Skeletal muscle tissue (tissue), 4 donors: ENCODE data around the gene LONP2. TPM values are rescaled to one million over a fixed set of nuclear protein-coding genes. Genes with fewer than 3 reads are reported as not detected.
"Not testable (repeated sequence)": the region's sequence is repeated elsewhere in the genome, so short reads cannot be mapped to it uniquely, and the experiment has no call there.

Experiments used
- H3K27ac ChIP-seq: one replicate; pipeline ENCODE4 v1.7.0; 2013; ENCODE audit warnings: mild to moderate bottlenecking, low read depth, low read length, inconsistent platforms
- H3K27me3 ChIP-seq, 3 donors: one replicate each; pipeline ENCODE4 v1.7.0; 2013; ENCODE audit warnings: low read length in 3 of 3; ENCODE audit not compliant: control insufficient read depth in 3 of 3, insufficient read depth in 3 of 3
- H3K36me3 ChIP-seq, 3 donors: one replicate each; pipeline ENCODE4 v1.7.0; 2013; ENCODE audit warnings: low read length in 3 of 3; ENCODE audit not compliant: control insufficient read depth in 3 of 3, insufficient read depth in 3 of 3
- H3K4me1 ChIP-seq, 3 donors: one replicate each; pipeline ENCODE4 v1.7.0; 2013; ENCODE audit warnings: low read length in 3 of 3, mild to moderate bottlenecking in 3 of 3; ENCODE audit not compliant: control insufficient read depth in 3 of 3, insufficient read depth in 3 of 3
- H3K4me3 ChIP-seq, 3 donors: one replicate each; pipeline ENCODE4 v1.7.0; 2013; ENCODE audit warnings: low read length in 3 of 3
- H3K9ac ChIP-seq, 3 donors: one replicate each; pipeline ENCODE4 v1.7.0; 2013; ENCODE audit warnings: low read length in 3 of 3, mild to moderate bottlenecking in 3 of 3, moderate library complexity in 2 of 3, low read depth in 1 of 3
- H3K9me3 ChIP-seq, 3 donors: one replicate each; pipeline ENCODE4 v1.7.0; 2013; ENCODE audit warnings: low read length in 3 of 3; ENCODE audit not compliant: control insufficient read depth in 3 of 3
- total RNA-seq: library from RNA; depleted of rRNA; stranded (reverse); fragments of >200 nt; gene quantifications from one replicate; pipeline ENCODE4 v1.2.3, GENCODE V29; 2014
- donor health status: Osteomylitis.

Gene LONP2
- total RNA-seq, 1 donor from 2014 or later: 44.4 TPM

- no peak overlapping the region for H3K27ac ChIP-seq
- H3K36me3 ChIP-seq: peaks cover 0 to 16% (median 9%) of the 10 kb centered on the region in 3 donors
- no peak overlapping the region for H3K4me3 ChIP-seq
- H3K27me3 ChIP-seq: no peaks in the 10 kb centered on the region
- no peaks in the 10 kb centered on the region for H3K4me1 ChIP-seq
- no peak overlapping the region for H3K9ac ChIP-seq
- H3K9me3 ChIP-seq: no peaks in the 10 kb centered on the region
Observed at GRCh38 chr16:48342591-48342990, 98.5 kb downstream of the LONP2 start.

- Histone ChIP-seq H3K36me3 (peaks cover 3 to 34% (median 25%) of the 10 kb centered on the region in 3 donors), H3K4me3 (no peak overlapping the region), H3K9ac (no peak overlapping the region), H3K9me3 (no peaks in the 10 kb centered on the region), H3K27ac (no peak overlapping the region), H3K4me1 (peaks cover 0 to 2% (median 0%) of the 10 kb centered on the region in 3 donors), H3K27me3 (no peaks in the 10 kb centered on the region)
Observed at GRCh38 chr16:48347191-48347865, 103.2 kb downstream of the LONP2 start.

- H3K36me3 ChIP-seq: peaks cover 3 to 33% (median 22%) of the 10 kb centered on the region in 3 donors
- H3K9me3 ChIP-seq: no peaks in the 10 kb centered on the region
- no peak overlapping the region for H3K4me3 ChIP-seq
- H3K27ac ChIP-seq: no peak overlapping the region
- no peak overlapping the region for H3K9ac ChIP-seq
- H3K27me3 ChIP-seq: no peaks in the 10 kb centered on the region
- peaks cover 4 to 8% (median 6%) of the 10 kb centered on the region in 3 donors for H3K4me1 ChIP-seq
Observed at GRCh38 chr16:48347980-48348379, 103.9 kb downstream of the LONP2 start.

- H3K27me3 ChIP-seq: no peaks in the 10 kb centered on the region
- no peak overlapping the region for H3K27ac ChIP-seq
- no peaks in the 10 kb centered on the region for H3K9me3 ChIP-seq
- H3K9ac ChIP-seq: no peak overlapping the region
- no peak overlapping the region for H3K4me3 ChIP-seq
- peaks cover 3 to 34% (median 21%) of the 10 kb centered on the region in 3 donors for H3K36me3 ChIP-seq
- peaks cover 13 to 16% (median 14%) of the 10 kb centered on the region in 3 donors for H3K4me1 ChIP-seq
Observed at GRCh38 chr16:48350736-48351135, 106.6 kb downstream of the LONP2 start.

GRCh38 chr16:48352648-48353390 lies 108.7 kb downstream of the LONP2 start:
- H3K4me1 ChIP-seq: peaks cover 13 to 19% (median 18%) of the 10 kb centered on the region in 3 donors
- H3K9ac ChIP-seq: no peak overlapping the region
- no peak overlapping the region for H3K4me3 ChIP-seq
- H3K27ac ChIP-seq: peak overlapping the region; percentile 78
- no peaks in the 10 kb centered on the region for H3K9me3 ChIP-seq
- H3K27me3 ChIP-seq: no peaks in the 10 kb centered on the region
- peaks cover 3 to 28% (median 14%) of the 10 kb centered on the region in 3 donors for H3K36me3 ChIP-seq

- Histone ChIP-seq H3K36me3 (peaks cover 3 to 23% (median 14%) of the 10 kb centered on the region in 3 donors), H3K9me3 (no peaks in the 10 kb centered on the region), H3K27ac (peak overlapping the region; percentile 78), H3K9ac (no peak overlapping the region), H3K27me3 (no peaks in the 10 kb centered on the region), H3K4me1 (peaks cover 13 to 22% (median 18%) of the 10 kb centered on the region in 3 donors), H3K4me3 (no peak overlapping the region)
Observed at GRCh38 chr16:48353565-48354163, 109.6 kb downstream of the LONP2 start.

GRCh38 chr16:48354385-48354784 lies 110.3 kb downstream of the LONP2 start:
- H3K27ac ChIP-seq, H3K4me3 ChIP-seq, H3K27me3 ChIP-seq, H3K9ac ChIP-seq, H3K9me3 ChIP-seq: not testable (repeated sequence)
- Histone ChIP-seq H3K4me1 (peaks cover 13 to 22% (median 18%) of the 10 kb centered on the region in 3 donors), H3K36me3 (peaks cover 3 to 21% (median 14%) of the 10 kb centered on the region in 3 donors)

- H3K36me3 ChIP-seq: peaks cover 3 to 20% (median 14%) of the 10 kb centered on the region in 3 donors
- H3K4me1 ChIP-seq: peaks cover 15 to 26% (median 18%) of the 10 kb centered on the region in 3 donors
- H3K27me3 ChIP-seq: no peaks in the 10 kb centered on the region
- H3K9ac ChIP-seq: no peak overlapping the region
- no peak overlapping the region for H3K4me3 ChIP-seq
- peak overlapping the region; percentile 29 for H3K27ac ChIP-seq
- no peaks in the 10 kb centered on the region for H3K9me3 ChIP-seq
Observed at GRCh38 chr16:48354877-48355855, 111.1 kb downstream of the LONP2 start.

- H3K4me3 ChIP-seq: no peak overlapping the region
- no peak overlapping the region for H3K9ac ChIP-seq
- peaks cover 7 to 16% (median 11%) of the 10 kb centered on the region in 3 donors for H3K36me3 ChIP-seq
- H3K27ac ChIP-seq: no peak overlapping the region
- no peaks in the 10 kb centered on the region for H3K9me3 ChIP-seq
- peaks cover 15 to 31% (median 22%) of the 10 kb centered on the region in 3 donors for H3K4me1 ChIP-seq
- H3K27me3 ChIP-seq: no peaks in the 10 kb centered on the region
Observed at GRCh38 chr16:48356633-48357376, 112.7 kb downstream of the LONP2 start.
